ENCODE data around the gene GPC3. TPM values are rescaled to one million over a fixed set of nuclear protein-coding genes. Genes with fewer than 3 reads are reported as not detected.

The GPC3 gene
- total RNA-seq, 1 donor: not detected

DNA sequence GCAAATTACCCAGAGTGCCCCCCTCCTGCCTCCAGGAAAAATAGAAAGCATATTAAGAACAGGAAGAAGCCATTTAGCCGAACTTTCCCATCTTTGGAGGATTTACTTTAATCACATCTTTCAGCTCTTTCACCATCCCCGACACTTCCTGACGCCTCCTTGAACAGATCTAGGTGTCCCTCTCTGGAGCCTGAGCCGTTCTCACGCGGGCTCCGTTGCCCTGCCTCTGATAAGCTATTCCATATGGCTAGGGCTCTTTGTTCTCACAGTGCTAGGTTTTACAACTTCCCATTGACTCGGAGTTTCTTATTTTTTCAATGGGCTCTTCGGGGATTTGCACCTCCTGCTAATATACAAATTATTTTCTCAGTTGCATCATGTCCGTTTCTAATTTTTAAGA is 488.0 kb downstream of the GPC3 start:
- Histone ChIP-seq H3K4me1 (ENCODE audit: insufficient read depth, low read length) (no peaks in the 10 kb centered on the region), H3K79me2 (ENCODE audit: insufficient read depth, low read length) (no peaks in the 10 kb centered on the region), H3K4me3 (ENCODE audit: insufficient read depth, low read length) (no peak overlapping the region), H3K9me3 (ENCODE audit: low read depth, low read length) (no peaks in the 10 kb centered on the region), H3K4me2 (ENCODE audit: insufficient read depth, low read length) (no peak overlapping the region), H2AFZ (ENCODE audit: low read length) (no peak overlapping the region), H4K20me1 (ENCODE audit: insufficient read depth, low read length) (no peaks in the 10 kb centered on the region), H3K27me3 (ENCODE audit: insufficient read depth, low read length) (no peaks in the 10 kb centered on the region), H3K27ac (ENCODE audit: low read depth, low read length) (no peak overlapping the region), H3K36me3 (ENCODE audit: insufficient read depth, low read length) (no peaks in the 10 kb centered on the region)
- TF ChIP-seq CTCF (IDR thresholded peaks at IDR 0.05; ENCODE audit: extremely low read depth, low read depth, low read length): no peak
- DNase-seq (ENCODE audit: insufficient read length, low spot score, missing footprints): no peak

DNA sequence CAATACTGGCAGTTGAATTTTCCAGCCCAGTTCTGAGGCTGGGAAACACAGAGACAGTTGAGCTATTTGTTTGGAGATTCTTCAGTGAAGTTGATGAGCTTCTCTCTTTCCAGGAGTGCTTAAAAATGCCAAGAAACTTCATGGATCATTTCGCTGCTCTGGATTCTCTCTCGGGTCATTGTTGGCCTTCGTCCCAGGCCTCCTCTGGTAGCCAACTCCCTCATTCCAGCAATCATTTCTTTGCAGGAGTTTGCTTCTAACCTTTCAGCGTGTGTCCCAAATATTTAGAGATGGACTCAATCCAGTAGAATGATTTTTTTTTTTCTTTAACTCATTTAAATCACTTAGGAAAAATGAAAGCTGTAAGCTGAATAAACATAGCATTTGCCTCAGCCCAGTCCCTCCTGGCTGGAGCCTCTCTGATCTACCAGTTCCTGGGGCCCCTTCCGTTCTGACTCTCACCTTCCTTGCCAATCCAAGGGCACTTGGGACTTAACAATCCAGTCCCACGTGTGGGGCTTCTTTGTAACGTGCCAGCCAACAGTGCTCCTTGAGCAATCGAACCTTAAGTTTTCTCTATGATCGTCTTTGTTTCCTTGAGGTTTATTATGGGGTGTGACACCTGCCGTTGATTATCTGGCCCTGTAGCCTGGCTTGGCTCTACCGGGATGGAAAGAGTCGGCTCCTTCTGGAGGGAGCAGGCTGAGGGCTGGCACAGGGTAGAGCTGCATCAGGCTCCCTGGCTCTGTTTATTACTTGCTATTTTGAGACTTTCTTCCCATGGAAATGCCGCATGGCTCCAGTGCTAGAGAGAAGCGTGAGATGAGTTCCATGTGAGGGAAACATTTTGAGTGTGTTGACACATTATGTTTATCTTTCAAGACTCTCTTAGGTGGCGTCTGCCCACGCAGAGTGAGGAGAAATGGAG is 489.7 kb downstream of the GPC3 start:
- Histone ChIP-seq H3K27ac (ENCODE audit: low read depth, low read length) (peak overlapping the region; percentile 58), H3K36me3 (ENCODE audit: insufficient read depth, low read length) (no peaks in the 10 kb centered on the region), H3K4me1 (ENCODE audit: insufficient read depth, low read length) (no peaks in the 10 kb centered on the region), H3K27me3 (ENCODE audit: insufficient read depth, low read length) (peaks cover 4% of the 10 kb centered on the region), H3K79me2 (ENCODE audit: insufficient read depth, low read length) (no peaks in the 10 kb centered on the region), H4K20me1 (ENCODE audit: insufficient read depth, low read length) (no peaks in the 10 kb centered on the region), H3K9me3 (ENCODE audit: low read depth, low read length) (no peaks in the 10 kb centered on the region), H2AFZ (ENCODE audit: low read length) (peak overlapping the region; percentile 22), H3K4me3 (ENCODE audit: insufficient read depth, low read length) (peak overlapping the region; percentile 45), H3K4me2 (ENCODE audit: insufficient read depth, low read length) (peak overlapping the region; percentile 71)
- TF ChIP-seq CTCF (IDR thresholded peaks at IDR 0.05; ENCODE audit: extremely low read depth, low read depth, low read length): no peak
- DNase-seq (ENCODE audit: insufficient read length, low spot score, missing footprints): no peak

- no peak overlapping the region for H3K27ac ChIP-seq (ENCODE audit: low read depth, low read length)
- no peaks in the 10 kb centered on the region for H3K9me3 ChIP-seq (ENCODE audit: low read depth, low read length)
- H3K79me2 ChIP-seq (ENCODE audit: insufficient read depth, low read length): no peaks in the 10 kb centered on the region
- no peak overlapping the region for H2AFZ ChIP-seq (ENCODE audit: low read length)
- no peak overlapping the region for H3K4me2 ChIP-seq (ENCODE audit: insufficient read depth, low read length)
- peaks cover 4% of the 10 kb centered on the region for H3K27me3 ChIP-seq (ENCODE audit: insufficient read depth, low read length)
- no peaks in the 10 kb centered on the region for H3K4me1 ChIP-seq (ENCODE audit: insufficient read depth, low read length)
- DNase-seq (ENCODE audit: insufficient read length, low spot score, missing footprints): no peak
- TF ChIP-seq CTCF (IDR thresholded peaks at IDR 0.05; ENCODE audit: extremely low read depth, low read depth, low read length): no peak
- H4K20me1 ChIP-seq (ENCODE audit: insufficient read depth, low read length): no peaks in the 10 kb centered on the region
- H3K4me3 ChIP-seq (ENCODE audit: insufficient read depth, low read length): no peak overlapping the region
- no peaks in the 10 kb centered on the region for H3K36me3 ChIP-seq (ENCODE audit: insufficient read depth, low read length)
Observed at GRCh38 chrX:133493366-133493765, 492.0 kb downstream of the GPC3 start.

DNA sequence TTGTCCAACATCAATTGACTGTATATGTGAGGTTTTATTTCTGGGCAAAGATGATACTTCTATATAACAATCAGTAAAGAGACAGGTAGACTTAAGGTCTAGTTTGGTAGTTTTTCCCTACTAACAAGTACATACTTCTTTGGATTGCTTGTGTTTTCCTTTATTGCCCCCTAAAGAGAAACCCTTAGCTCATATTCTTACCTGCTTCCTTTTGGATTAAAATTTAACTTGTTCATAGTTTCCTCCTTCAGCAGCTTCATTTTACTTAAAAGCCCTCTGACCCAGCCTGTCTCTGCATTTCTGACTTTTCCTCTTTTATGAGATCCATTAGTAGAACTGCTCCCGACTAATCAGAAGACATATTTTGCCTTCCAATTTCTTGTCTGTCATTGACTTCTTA is 494.4 kb downstream of the GPC3 start:
- no peak overlapping the region for H3K27ac ChIP-seq (ENCODE audit: low read depth, low read length)
- no peak overlapping the region for H2AFZ ChIP-seq (ENCODE audit: low read length)
- no peaks in the 10 kb centered on the region for H3K36me3 ChIP-seq (ENCODE audit: insufficient read depth, low read length)
- H3K4me2 ChIP-seq (ENCODE audit: insufficient read depth, low read length): no peak overlapping the region
- TF ChIP-seq CTCF (IDR thresholded peaks at IDR 0.05; ENCODE audit: extremely low read depth, low read depth, low read length): no peak
- no peak overlapping the region for H3K4me3 ChIP-seq (ENCODE audit: insufficient read depth, low read length)
- DNase-seq (ENCODE audit: insufficient read length, low spot score, missing footprints): no peak
- H3K27me3 ChIP-seq (ENCODE audit: insufficient read depth, low read length): peaks cover 4% of the 10 kb centered on the region
- no peaks in the 10 kb centered on the region for H3K4me1 ChIP-seq (ENCODE audit: insufficient read depth, low read length)
- no peaks in the 10 kb centered on the region for H4K20me1 ChIP-seq (ENCODE audit: insufficient read depth, low read length)
- no peaks in the 10 kb centered on the region for H3K9me3 ChIP-seq (ENCODE audit: low read depth, low read length)
- H3K79me2 ChIP-seq (ENCODE audit: insufficient read depth, low read length): no peaks in the 10 kb centered on the region

All from osteoblast (primary cell).